GM18498 (cell line): ENCODE results near the gene SRCIN1.
"Not testable (repeated sequence)": the region's sequence is repeated elsewhere in the genome, so short reads cannot be mapped to it uniquely, and the experiment has no call there.

Source experiments
- ATAC-seq: cut with Tn5 transposase; IDR thresholded peaks from one replicate; pipeline ENCODE4 v1.9.1; 2021; ENCODE audit warnings: mild to moderate bottlenecking, moderate library complexity; ENCODE audit not compliant: unreplicated experiment

The SRCIN1 gene

DNA sequence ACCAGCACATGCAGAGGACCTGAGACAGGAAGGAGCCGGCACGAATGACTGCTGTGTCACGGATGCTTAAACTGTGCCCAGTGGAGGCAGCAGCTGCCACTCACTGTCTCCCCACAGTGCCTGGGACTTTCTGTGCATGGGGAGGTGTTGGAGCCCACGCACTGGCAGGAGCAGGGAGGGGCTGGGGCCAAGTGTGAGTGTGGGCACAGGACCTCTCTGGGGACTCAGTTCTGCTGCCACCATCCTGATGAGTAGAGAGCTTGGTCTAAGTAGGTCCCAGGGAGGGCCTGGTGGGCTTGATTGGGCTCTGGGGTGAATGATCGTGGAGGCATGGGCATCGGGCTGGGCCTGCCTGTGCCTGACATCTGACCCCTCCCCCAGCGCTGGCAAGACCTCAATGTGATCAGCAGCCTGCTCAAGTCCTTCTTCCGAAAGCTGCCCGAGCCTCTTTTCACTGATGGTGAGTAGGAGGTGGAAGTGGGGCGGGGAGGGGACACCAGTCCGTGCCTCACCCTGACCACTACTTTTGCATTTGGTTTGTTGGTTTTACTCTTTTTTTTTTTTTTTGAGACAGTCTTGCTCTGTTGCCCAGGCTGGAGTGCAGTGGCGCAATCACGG is 120.0 kb downstream of the SRCIN1 start:
- ATAC-seq: peak; percentile 81

DNA sequence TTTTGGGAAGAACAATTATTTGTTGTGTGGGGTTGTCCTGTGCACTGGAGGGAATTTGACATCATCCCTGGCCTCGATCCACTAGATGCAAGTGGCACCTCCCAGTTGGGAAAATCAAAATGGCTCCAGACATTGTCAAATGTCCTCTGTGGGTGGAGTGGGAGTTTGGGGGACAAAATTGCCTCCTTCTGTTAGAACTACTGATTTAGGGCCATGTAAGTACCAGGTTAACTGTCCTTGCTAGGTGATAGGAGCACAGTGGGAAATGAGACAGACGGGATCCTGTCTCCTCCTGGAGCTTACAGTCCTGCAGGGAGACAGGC is 120.6 kb downstream of the SRCIN1 start:
- no peak for ATAC-seq

DNA sequence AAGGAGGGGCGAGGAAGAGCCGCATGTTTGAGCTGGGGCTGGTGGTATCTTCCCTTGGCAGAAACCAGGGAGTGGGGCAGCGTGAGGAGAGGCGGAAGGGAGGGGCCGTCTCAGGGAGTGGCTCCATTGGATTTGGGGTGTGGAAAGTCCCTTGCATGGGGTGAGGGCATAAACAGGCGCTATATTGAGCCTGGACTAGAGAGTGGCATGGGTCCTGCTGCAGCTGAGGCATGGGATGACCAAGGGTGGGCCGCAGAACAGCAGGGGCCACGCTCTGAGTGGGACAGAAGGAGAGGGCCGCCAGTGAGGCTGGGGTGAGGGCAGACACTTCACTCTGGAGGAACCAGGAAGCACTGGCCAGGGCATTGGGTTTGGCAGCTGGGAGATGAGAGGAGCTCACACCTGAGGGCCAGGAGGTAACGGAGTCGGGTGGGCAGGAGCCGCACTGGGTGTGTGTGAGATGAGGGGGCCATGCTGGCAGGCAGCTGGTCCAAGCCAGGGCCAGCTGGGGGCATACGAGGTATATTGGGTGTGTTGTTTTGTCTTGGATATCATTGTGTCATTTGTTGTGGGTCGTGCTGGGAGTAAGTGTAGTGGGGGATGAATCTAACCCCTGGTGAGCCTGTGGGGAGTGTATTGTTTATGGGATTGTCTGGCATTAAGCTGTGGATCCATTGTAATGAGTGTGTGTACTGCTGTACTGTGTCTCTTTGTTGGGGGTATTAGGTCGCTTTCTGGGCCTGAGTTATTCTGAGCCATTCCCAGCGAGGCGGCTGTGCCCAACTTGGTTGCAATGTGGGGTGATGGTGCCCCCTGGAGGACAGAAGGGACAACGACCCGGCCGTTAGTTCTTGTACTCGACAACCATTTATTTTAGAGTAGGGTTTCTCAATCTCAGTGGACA is 121.3 kb downstream of the SRCIN1 start:
- not testable (repeated sequence) for ATAC-seq

DNA sequence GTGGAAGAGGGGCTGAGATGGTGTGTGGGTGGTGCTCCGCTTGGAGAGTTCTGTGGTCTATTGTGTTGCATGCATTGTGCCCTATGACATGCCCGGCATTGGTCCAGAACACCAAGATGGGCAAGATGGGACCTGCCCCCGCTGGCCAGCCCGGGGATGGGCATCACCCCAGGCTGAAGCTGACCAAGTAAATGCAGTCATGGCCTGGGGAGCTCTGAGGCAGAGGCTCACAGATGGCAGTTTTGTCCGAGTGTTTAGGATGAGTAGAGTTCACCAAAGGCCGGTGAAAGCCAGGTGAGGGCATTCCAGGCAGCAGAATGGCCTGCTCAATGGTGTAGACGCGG is 123.1 kb downstream of the SRCIN1 start:
- not testable (repeated sequence) for ATAC-seq

DNA sequence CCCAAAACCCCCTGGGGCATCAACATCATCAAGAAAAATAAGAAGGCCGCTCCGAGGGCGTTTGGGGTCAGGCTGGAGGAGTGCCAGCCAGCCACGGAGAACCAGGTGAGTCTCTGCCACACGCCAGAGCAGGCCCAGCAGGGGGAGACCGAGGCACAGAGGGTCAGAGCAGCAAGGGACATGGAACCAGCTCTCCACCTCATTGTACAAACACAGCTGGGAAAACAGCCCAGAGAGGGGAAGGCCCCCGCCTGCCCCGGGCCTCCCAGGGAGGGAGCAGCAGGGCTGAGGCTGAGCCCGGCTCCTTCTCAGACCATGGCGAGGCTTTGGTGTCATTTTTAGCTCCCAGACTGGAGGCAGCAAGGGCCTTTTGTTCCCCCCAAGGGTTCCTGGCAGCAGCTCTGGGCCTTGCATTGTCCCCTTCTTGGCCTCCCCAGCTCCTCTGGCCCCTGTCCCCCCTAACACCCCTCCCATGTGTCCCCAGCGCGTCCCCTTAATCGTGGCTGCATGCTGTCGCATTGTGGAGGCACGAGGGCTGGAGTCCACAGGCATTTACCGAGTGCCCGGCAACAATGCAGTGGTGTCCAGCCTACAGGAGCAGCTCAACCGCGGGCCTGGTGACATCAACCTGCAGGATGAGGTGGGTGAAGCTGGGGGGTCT is 123.6 kb downstream of the SRCIN1 start:
- ATAC-seq: not testable (repeated sequence)
